ENCODE data around the gene ATL2. TPM values are rescaled to one million over a fixed set of nuclear protein-coding genes. Genes with fewer than 3 reads are reported as not detected.
"Not testable (repeated sequence)": the region's sequence is repeated elsewhere in the genome, so short reads cannot be mapped to it uniquely, and the experiment has no call there.

Gene ATL2
- total RNA-seq, 1 experiment from 2014 or later: 119 TPM

DNA sequence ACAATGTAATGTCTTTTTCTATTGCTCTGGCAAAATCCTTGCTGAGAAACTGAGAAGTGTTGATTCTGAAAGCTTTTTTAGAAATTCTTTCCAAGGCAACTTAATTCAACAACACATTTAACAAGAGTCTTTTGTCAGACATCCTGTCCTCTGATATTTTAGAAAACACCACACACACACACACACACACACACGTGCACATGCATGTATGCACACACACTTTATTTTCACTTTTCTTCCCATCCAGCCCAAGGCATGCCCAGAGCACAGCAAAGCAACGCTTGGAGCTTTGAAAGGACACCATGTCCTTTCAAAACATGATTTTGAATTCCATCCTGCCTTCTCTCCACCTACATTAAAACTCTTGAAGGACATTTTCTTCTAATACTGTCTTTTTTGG is 116.1 kb downstream of the ATL2 start:
- DNase-seq (ENCODE audit: low spot score): no peak
- in situ Hi-C loops (cut with HindIII; ENCODE audit: low sequenced_read_pairs): no loop called here

DNA sequence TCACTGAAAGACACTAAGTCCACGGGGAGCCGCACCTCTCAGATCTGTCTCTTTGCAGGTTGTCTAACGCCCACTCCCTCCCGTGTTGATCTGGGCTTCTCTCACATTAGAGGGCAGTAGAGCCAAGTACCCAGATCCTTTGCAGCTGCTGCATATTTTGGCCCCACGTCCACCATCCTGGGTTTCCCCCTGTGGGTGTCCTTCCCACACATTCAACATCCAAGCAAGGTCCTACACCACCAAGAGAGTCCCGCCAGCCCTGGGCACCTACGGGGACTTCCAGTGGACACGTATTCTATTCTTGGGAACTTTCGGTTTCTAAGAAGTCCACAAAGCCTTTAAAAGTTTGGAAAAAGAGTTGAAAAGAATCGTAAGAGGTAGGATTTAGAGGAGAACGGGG is 116.6 kb downstream of the ATL2 start:
- no peak for DNase-seq (ENCODE audit: low spot score)
- in situ Hi-C loops (cut with HindIII; ENCODE audit: low sequenced_read_pairs): no loop called here

DNA sequence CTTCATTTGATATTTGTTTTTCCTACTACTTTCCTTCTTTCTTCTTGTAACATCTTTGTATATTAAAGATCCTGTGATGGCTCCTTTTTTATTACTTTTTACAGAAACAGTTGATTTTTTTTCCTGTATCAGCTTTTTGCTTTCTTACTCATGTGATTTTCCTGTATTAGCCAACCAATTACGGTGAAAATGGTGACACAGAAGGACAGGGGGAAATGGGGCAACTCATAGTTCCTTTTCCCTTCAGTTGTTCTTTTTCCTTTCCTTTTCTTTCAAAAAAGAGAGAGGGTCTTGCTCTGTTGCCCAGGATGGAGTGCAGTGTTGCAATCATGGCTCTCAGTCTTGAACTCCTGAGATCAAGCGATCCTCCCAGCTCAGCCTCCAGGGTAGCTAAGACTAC is 117.8 kb downstream of the ATL2 start:
- in situ Hi-C loops (cut with HindIII; ENCODE audit: low sequenced_read_pairs): no loop called here
- DNase-seq (ENCODE audit: low spot score): no peak

DNA sequence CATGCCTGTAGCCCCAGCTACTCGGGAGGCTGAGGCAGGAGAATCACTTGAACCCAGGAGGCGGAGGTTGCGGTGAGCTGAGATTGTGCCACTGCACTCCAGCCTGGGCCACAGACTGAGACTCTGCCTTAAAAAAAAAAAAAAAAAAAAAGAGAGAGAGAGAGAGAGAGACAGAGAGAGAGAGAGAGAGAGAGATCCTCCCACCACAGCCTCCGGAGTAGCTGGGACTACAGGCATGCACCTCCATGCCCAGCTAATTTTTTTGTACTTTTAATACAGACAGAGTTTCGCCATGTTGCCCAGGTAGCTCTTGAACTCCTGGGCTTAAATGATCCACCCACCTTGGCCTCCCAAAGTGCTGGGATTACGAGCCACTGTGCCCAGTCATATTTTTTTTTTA is 119.4 kb downstream of the ATL2 start:
- DNase-seq (ENCODE audit: low spot score); in situ Hi-C loops (cut with HindIII; ENCODE audit: low sequenced_read_pairs): not testable (repeated sequence)

DNA sequence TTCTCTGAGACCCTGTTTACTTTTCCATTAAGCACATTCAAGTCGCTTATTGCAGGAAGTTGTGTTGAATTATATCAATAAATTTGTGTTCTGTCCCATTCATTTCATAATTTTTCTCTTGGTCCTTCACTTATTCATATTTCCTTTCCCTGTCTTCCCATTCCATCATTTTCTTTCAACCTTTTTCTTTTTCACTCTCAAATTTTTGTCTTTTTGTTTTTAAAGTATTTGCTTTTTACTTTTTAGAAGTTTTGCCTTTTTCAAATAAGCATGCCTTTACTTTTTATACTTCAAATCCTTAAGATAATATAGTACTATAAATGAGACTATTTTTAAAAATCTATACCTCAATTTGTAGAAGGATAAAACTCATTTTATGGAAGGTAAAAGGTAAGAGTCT is 120.5 kb downstream of the ATL2 start:
- in situ Hi-C loops (cut with HindIII; ENCODE audit: low sequenced_read_pairs): no loop called here
- DNase-seq (ENCODE audit: low spot score): no peak

DNA sequence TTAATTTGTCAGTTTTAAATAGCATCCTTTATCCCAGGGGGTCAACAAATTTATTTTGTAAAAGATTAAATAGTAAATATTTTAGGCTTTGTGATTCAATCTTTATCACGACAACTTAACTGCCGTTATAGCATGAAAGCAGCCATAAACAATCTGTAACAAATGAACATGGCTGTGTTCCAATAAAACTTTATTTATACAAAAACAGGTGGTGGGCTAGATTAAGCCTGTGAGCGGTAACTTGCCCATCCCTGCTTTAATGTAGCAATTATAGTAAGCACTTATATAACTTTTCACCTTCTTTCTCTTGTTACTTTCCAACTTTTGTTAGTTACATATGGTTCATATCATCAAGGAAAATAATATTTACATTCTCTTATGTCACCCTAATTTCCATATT is 121.9 kb downstream of the ATL2 start:
- in situ Hi-C loops (cut with HindIII; ENCODE audit: low sequenced_read_pairs): no loop called here
- no peak for DNase-seq (ENCODE audit: low spot score)

DNA sequence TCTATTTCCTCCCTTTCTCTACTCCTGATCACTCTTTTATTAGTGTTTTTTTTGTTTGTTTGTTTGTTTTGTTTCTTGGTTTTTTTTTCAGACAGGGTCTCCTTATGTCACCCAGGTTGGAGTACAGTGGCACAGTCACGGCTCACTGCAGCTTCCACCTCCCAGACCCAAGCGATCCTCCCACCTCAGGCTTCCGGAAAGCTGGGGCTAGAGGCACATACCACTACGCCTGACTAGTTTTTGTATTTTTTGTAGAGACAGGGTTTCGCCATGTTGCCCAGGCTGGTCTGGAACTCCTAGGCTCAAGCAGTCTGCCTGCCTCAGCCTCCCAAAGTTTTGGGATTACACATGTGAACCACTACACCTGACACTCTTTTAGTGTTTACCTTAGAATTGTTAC is 122.3 kb downstream of the ATL2 start:
- in situ Hi-C loops (cut with HindIII; ENCODE audit: low sequenced_read_pairs): no loop called here

DNA sequence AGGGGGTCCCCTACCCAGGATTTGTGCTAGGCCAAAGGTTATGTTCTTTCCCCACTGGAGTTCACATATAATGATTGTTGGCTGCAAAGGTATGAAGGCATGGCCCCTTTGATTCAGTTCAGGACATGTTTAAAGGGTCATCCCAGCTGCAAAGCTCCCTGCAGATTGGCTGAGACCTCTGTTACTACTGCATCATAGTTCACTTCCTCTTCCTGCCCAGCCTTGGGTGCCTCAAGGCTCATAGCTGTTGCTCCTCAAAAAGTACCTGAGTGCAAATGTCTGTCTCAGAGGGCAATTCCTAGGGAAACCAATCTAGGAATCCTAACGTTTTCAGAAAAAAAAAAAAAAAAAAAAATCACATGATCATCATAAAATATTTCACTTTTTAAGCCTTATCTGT is 125.1 kb downstream of the ATL2 start:
- in situ Hi-C loops (cut with HindIII; ENCODE audit: low sequenced_read_pairs): no loop called here
- no peak for DNase-seq (ENCODE audit: low spot score)

More for the DNA sequence above, 122.3 kb downstream of the ATL2 start:
- no peak for DNase-seq (ENCODE audit: low spot score)

DNA sequence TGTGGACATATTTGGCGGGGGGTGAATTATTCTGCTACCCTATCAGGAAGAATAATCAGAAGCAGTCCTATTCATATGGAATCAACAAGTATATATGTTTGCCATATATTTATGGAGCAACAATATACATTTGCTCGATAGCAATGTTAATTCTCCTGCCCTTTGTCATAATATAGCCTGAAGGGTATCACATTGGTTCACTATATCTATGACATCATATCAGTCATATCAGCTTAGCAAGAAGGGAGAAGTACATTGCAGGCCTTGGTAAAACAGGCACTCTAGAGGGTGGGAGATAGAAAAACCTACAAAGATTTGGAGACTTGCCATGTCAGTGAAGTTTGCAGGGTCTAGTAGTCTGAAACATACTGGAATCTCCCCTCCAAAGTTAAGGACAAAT is 128.4 kb downstream of the ATL2 start:
- no peak for DNase-seq (ENCODE audit: low spot score)

DNA sequence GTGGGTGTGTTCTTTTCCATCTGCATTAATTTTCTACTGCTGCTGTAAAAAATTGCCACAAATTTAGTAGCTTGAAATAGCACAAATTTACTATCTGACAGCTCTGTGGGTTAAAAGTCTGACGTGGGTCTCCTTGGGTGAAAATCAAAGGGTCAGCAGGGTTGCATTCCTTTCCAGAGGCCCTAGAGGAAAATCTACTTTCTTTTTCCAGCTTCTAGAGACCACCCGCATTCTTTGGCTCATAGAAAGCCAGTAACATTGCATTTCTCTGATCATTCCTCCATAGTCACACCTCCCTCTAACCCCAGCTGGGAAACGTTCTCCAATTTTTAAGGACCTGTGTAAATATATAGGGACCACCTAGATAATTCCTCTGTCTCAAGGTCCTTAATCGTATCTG is 128.8 kb downstream of the ATL2 start:
- in situ Hi-C loops (cut with HindIII; ENCODE audit: low sequenced_read_pairs): no loop called here
- DNase-seq (ENCODE audit: low spot score): no peak

More for the DNA sequence above, 128.4 kb downstream of the ATL2 start:
- in situ Hi-C loops (cut with HindIII; ENCODE audit: low sequenced_read_pairs): no loop called here

DNA sequence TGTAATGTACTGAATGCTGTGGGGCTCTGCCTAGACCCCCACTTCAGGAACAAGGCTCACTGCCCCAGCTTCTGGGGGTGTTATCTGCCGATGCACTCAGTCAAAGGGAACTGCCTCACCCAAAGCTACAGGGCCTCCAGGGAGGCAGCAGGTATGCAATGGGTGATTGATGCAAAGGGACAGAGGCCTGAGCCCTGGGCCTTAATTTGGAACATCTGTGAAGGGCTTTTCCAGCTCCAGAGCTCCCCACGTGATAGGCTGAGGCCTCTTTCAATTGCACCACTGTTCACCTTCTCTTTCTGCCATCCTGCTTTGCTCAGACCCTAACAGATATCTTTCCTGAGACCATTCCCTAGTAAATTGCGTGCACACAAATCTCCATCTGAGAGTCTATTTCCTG is 131.0 kb downstream of the ATL2 start:
- in situ Hi-C loops (cut with HindIII; ENCODE audit: low sequenced_read_pairs): no loop called here
- DNase-seq (ENCODE audit: low spot score): no peak

DNA sequence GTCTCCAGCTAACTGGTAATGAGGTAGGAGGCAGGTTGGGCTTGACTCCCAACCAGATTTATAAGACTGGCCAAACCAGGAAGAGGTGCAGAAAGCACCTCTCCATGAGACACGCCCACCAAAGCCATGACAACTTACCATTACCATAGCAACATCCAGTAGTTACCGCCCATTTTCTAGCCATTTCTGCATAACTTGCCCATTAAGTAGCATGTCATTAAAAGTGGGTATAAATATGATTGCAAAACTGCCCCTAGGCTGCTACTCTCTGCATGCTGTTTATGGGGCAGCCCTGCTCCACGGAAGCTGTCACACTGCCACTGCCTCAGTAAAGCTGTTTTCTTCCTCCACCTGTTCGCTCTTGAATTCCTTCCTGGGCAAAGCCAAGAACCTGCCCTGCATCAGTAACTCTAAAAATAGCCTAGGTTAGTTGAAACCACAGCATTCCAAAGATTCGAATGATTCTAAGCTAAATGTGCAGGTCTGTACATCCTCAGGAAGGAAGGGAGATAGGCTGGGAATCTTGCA is 131.9 kb downstream of the ATL2 start:
- peak; percentile 65 for DNase-seq (ENCODE audit: low spot score)
- in situ Hi-C loops (cut with HindIII; ENCODE audit: low sequenced_read_pairs): no loop called here

DNA sequence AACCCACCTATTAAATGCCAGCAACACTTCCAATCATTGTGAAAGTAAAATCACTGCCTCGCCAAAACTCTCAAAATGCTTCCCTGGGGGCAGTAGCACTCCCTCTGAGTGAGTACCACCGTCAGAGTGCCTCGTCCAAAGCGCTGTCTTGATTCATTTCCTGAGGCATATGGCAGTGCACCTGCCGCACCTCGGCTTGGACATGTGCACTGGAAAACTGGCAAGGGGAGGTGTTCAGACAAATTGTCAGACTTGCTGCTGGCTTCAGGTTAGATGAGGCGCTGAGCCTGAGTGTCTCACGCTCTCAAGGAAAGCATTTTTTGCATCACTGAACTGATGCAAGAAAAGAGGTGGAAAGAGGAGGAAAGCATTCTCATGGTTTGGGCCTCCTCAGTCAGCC is 132.8 kb downstream of the ATL2 start:
- in situ Hi-C loops (cut with HindIII; ENCODE audit: low sequenced_read_pairs): no loop called here
- DNase-seq (ENCODE audit: low spot score): peak; percentile 89

Other genes with a start within 250 kb of the ATL2 start
- 37.7 and 47.2 TPM in 2 replicates for gene HNRNPLL, start 225.7 kb upstream of the ATL2 start, total RNA-seq (2014; rRNA removed; shearing (Covaris generic))